HCT116 (cell line): Measurements from ENCODE around the gene NPR1. TPM values are rescaled to one million over a fixed set of nuclear protein-coding genes. Genes with fewer than 3 reads are reported as not detected.

Source experiments
- ATAC-seq: fragments of 200-7000 bp; cut with Tn5 transposase; 2 replicates; pipeline ENCODE4 v1.9.1; 2020; ENCODE audit warnings: mild to moderate bottlenecking, moderate library complexity
- BruUV-seq: library from RNA; stranded (reverse); fragments of 400-500 nt; replicated peaks from 2 replicates; lab custom pipeline; 2021; lab: Mats Ljungman, UMichigan
- CTCF ChIA-PET: fragments of 300-600 bp; sonication (Branson Sonifier 250); formaldehyde crosslinking; loops from one replicate; lab custom pipeline; 2021; ENCODE audit warnings: antibody characterized with exemption; lab: Charles Lee
- POLR2A ChIA-PET: fragments of 300-600, 350-600 bp; sonication (Branson Sonifier 250); formaldehyde crosslinking; loops from one replicate; lab custom pipeline; 2021; ENCODE audit warnings: antibody characterized with exemption; lab: Charles Lee
- RAD21 ChIA-PET, 2 experiments: fragments of 300-600 bp; sonication (Branson Sonifier 250); formaldehyde crosslinking; loops; one replicate each; lab custom pipeline; 2023; ENCODE audit warnings: low total read pairs in 2 of 2; ENCODE audit not compliant: uncharacterized antibody in 2 of 2, unreplicated experiment in 2 of 2, low non-redundant PET in 1 of 2; lab: Charles Lee
- DNase-seq: peaks from one replicate; pipeline ENCODE4 v3.0.0-alpha.2; 2010; ENCODE audit warnings: low read depth, low spot score
- H2AFZ ChIP-seq: fragments of 200-600 bp; shearing (Covaris generic), sonication (generic); 2 replicates; pipeline ENCODE4 v1.6.1; 2017; ENCODE audit warnings: low read depth, mixed run types, mixed read lengths, antibody characterized with exemption, low read length; ENCODE audit not compliant: poor library complexity, severe bottlenecking
- H3K27ac ChIP-seq: 2 replicates; pipeline ENCODE4 v1.5.1; 2012; ENCODE audit warnings: low read depth, low read length
- H3K27me3 ChIP-seq: fragments of 200-600 bp; sonication (generic); 2 replicates; pipeline ENCODE4 v1.6.1; 2016; ENCODE audit warnings: mixed run types, low read length, mixed read lengths; ENCODE audit not compliant: insufficient read depth
- H3K36me3 ChIP-seq, 2 experiments: fragments of 200-500 bp in 1 of 2; fragments of 200-600 bp in 1 of 2; sonication (Bioruptor generic) in 1 of 2; sonication (generic) in 1 of 2; 2 replicates each; pipeline versions ENCODE4 v1.5.1 to v1.6.1; 2014 to 2016; ENCODE audit warnings: low read length in 2 of 2, inconsistent platforms in 1 of 2, mixed read lengths in 1 of 2, mixed run types in 1 of 2; ENCODE audit not compliant: insufficient read depth in 2 of 2, control insufficient read depth in 1 of 2
- H3K4me1 ChIP-seq, 2 experiments: fragments of 200-600 bp in 1 of 2; sonication (generic) in 1 of 2; 2 replicates each; pipeline versions ENCODE4 v1.5.1 to v1.6.1; 2012 to 2017; ENCODE audit warnings: low read length in 2 of 2, inconsistent platforms in 1 of 2, mild to moderate bottlenecking in 1 of 2, mixed read lengths in 1 of 2, mixed run types in 1 of 2, moderate library complexity in 1 of 2; ENCODE audit not compliant: insufficient read depth in 2 of 2, control insufficient read depth in 1 of 2
- H3K4me2 ChIP-seq: fragments of 200-600 bp; sonication (generic); 2 replicates; pipeline ENCODE4 v1.6.1; 2017; ENCODE audit warnings: mixed run types, low read length, mixed read lengths
- H3K4me3 ChIP-seq, 2 experiments: fragments of 200-600 bp in 1 of 2; sonication (generic) in 1 of 2; replicated peaks in 1 of 2; 2 replicates each; pipeline ENCODE4 v1.5.1; 2011 to 2016; ENCODE audit warnings: low read length in 2 of 2, control low read depth in 1 of 2, low read depth in 1 of 2, mild to moderate bottlenecking in 1 of 2, mixed read lengths in 1 of 2, mixed run types in 1 of 2
- H3K79me2 ChIP-seq: fragments of 200-600 bp; sonication (generic); 2 replicates; pipeline ENCODE4 v1.6.1; 2017; ENCODE audit warnings: mild to moderate bottlenecking, mixed run types, low read length, moderate library complexity, mixed read lengths; ENCODE audit not compliant: insufficient read depth
- H3K9ac ChIP-seq: fragments of 200-600 bp; sonication (generic); 2 replicates; pipeline ENCODE4 v1.6.1; 2016; ENCODE audit warnings: low read length, mixed read lengths
- H3K9me2 ChIP-seq: fragments of 200-600 bp; sonication (generic), shearing (Covaris generic); 2 replicates; pipeline ENCODE4 v1.6.1; 2017; ENCODE audit warnings: mixed run types, mild to moderate bottlenecking, moderate library complexity; ENCODE audit not compliant: insufficient read depth
- H3K9me3 ChIP-seq, 2 experiments: fragments of 200-500 bp in 1 of 2; fragments of 200-600 bp in 1 of 2; sonication (Bioruptor generic) in 1 of 2; sonication (generic) in 1 of 2; 2 replicates each; pipeline ENCODE4 v1.6.1; 2014 to 2017; ENCODE audit warnings: low read length in 2 of 2, mixed read lengths in 2 of 2, inconsistent platforms in 1 of 2, low read depth in 1 of 2, mild to moderate bottlenecking in 1 of 2, mixed run types in 1 of 2, moderate library complexity in 1 of 2; ENCODE audit not compliant: control insufficient read depth in 1 of 2, insufficient read depth in 1 of 2
- H4K20me1 ChIP-seq: fragments of 200-600 bp; sonication (generic), shearing (Covaris generic); 2 replicates; pipeline ENCODE4 v1.6.1; 2017; ENCODE audit warnings: mixed run types, mild to moderate bottlenecking, moderate library complexity; ENCODE audit not compliant: insufficient read depth
- CBX3 ChIP-seq: IDR thresholded peaks from 2 replicates; pipeline ENCODE4 v1.6.1; 2012; ENCODE audit warnings: low read depth
- CEBPB ChIP-seq: IDR thresholded peaks from 2 replicates; pipeline ENCODE4 v1.6.1; 2012; ENCODE audit warnings: low read depth
- ELF1 ChIP-seq: IDR thresholded peaks from 2 replicates; pipeline ENCODE4 v1.6.1; 2012; ENCODE audit warnings: low read depth, borderline replicate concordance
- EZH2phosphoT487 ChIP-seq: fragments of 200-600 bp; IDR thresholded peaks from 2 replicates; pipeline ENCODE4 v1.6.1; 2018; ENCODE audit warnings: antibody characterized with exemption, borderline replicate concordance
- FOSL1 ChIP-seq: IDR thresholded peaks from 2 replicates; pipeline ENCODE4 v1.6.1; 2012; ENCODE audit warnings: low read depth
- POLR2A ChIP-seq: IDR thresholded peaks from 2 replicates; pipeline ENCODE4 v1.7.0; 2011; ENCODE audit warnings: borderline replicate concordance; ENCODE audit not compliant: insufficient read depth, insufficient read length; ENCODE audit errors: extremely low read depth
- POLR2AphosphoS5 ChIP-seq: IDR thresholded peaks from 2 replicates; pipeline ENCODE4 v1.6.1; 2011; ENCODE audit warnings: mild to moderate bottlenecking, low read depth, low read length, moderate library complexity
- TCF7L2 ChIP-seq: IDR thresholded peaks from 2 replicates; pipeline ENCODE4 v1.7.0; 2011; ENCODE audit warnings: borderline replicate concordance, inconsistent platforms; ENCODE audit not compliant: insufficient read depth, insufficient read length; ENCODE audit errors: extremely low read depth
- YY1 ChIP-seq: IDR thresholded peaks from 2 replicates; pipeline ENCODE4 v1.6.1; 2011; ENCODE audit warnings: low read length, low read depth, moderate library complexity, mild to moderate bottlenecking; ENCODE audit not compliant: insufficient replicate concordance; ENCODE audit errors: extremely low read depth
- ZFX ChIP-seq: fragments of 450-650 bp; IDR thresholded peaks from 2 replicates; pipeline ENCODE4 v1.6.1; 2017
- ZNF274 ChIP-seq: fragments of 200-500 bp; sonication (Bioruptor generic); IDR thresholded peaks from 2 replicates; pipeline ENCODE4 v1.6.1; 2014; ENCODE audit warnings: mild to moderate bottlenecking, low read depth, low read length, inconsistent platforms
- intact Hi-C: fragments of 100-400 bp; cut with micrococcal nuclease; formaldehyde crosslinking; loops from 2 replicates; pipeline ENCODE4 v1.10.0; 2022
- total RNA-seq: library from RNA; stranded (reverse); gene quantifications from one replicate; pipeline ENCODE4 v1.2.1, GENCODE V29; 2021; ENCODE audit not compliant: unreplicated experiment
- TF ChIP-seq, protein P1 (sequence below): IDR thresholded peaks from 2 replicates; pipeline ENCODE4 v1.6.1; 2012; ENCODE audit warnings: low read depth
- TF ChIP-seq, protein P2 (sequence below): IDR thresholded peaks from 2 replicates; pipeline ENCODE4 v1.6.1; 2012
- TF ChIP-seq, protein P3 (sequence below): IDR thresholded peaks from 2 replicates; pipeline ENCODE4 v1.6.1; 2012

The NPR1 gene
- total RNA-seq, 1 experiment from 2014 or later, result 0.07 TPM

DNA sequence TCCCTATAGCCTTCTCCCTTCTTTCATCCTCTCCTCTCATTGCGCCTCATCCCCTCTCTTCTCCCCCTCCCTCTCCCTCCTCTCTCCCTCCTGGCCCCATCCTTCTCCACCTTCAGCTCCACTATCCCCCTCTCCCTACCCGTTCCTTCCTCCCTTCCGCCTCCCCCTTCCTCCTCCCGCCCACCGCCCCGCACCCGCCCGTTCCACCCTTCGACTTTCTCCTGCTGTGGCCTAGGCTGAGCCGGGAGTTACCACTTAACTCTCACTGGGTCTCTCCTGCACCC is 1.6 kb downstream of the NPR1 start:
- POLR2A ChIA-PET, result no interaction called here
- H3K9me2 ChIP-seq, result no peaks in the 10 kb centered on the region
- H3K27ac ChIP-seq, result no peak overlapping the region
- DNase-seq (no peak), ATAC-seq (no peak)
- H3K36me3 ChIP-seq, result no peaks in the 10 kb centered on the region
- TF ChIP-seq POLR2AphosphoS5 (no peak), POLR2A (no peak), CEBPB (no peak), ZNF274 (no peak), YY1 (no peak), ELF1 (no peak), FOSL1 (no peak), EZH2phosphoT487 (no peak), CBX3 (no peak), ZFX (no peak), TCF7L2 (no peak)
- TF ChIP-seq, protein P1, sequence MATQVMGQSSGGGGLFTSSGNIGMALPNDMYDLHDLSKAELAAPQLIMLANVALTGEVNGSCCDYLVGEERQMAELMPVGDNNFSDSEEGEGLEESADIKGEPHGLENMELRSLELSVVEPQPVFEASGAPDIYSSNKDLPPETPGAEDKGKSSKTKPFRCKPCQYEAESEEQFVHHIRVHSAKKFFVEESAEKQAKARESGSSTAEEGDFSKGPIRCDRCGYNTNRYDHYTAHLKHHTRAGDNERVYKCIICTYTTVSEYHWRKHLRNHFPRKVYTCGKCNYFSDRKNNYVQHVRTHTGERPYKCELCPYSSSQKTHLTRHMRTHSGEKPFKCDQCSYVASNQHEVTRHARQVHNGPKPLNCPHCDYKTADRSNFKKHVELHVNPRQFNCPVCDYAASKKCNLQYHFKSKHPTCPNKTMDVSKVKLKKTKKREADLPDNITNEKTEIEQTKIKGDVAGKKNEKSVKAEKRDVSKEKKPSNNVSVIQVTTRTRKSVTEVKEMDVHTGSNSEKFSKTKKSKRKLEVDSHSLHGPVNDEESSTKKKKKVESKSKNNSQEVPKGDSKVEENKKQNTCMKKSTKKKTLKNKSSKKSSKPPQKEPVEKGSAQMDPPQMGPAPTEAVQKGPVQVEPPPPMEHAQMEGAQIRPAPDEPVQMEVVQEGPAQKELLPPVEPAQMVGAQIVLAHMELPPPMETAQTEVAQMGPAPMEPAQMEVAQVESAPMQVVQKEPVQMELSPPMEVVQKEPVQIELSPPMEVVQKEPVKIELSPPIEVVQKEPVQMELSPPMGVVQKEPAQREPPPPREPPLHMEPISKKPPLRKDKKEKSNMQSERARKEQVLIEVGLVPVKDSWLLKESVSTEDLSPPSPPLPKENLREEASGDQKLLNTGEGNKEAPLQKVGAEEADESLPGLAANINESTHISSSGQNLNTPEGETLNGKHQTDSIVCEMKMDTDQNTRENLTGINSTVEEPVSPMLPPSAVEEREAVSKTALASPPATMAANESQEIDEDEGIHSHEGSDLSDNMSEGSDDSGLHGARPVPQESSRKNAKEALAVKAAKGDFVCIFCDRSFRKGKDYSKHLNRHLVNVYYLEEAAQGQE, result no peak
- TF ChIP-seq, protein P2, sequence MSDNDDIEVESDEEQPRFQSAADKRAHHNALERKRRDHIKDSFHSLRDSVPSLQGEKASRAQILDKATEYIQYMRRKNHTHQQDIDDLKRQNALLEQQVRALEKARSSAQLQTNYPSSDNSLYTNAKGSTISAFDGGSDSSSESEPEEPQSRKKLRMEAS, result no peak
- TF ChIP-seq, protein P3, sequence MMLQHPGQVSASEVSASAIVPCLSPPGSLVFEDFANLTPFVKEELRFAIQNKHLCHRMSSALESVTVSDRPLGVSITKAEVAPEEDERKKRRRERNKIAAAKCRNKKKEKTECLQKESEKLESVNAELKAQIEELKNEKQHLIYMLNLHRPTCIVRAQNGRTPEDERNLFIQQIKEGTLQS, result no peak
- CTCF ChIA-PET, result no interaction called here
- intact Hi-C loops, result no loop called here
- H3K9ac ChIP-seq, result no peak overlapping the region
- peaks cover 0 to 8% of the 10 kb centered on the region in 2 experiments; a peak in 2 of 4 replicates for H3K4me1 ChIP-seq
- H3K4me2 ChIP-seq, result no peak overlapping the region
- H3K27me3 ChIP-seq, result no peaks in the 10 kb centered on the region
- H3K4me3 ChIP-seq, result no peak overlapping the region
- BruUV-seq, result no TSS peak
- RAD21 ChIA-PET, result no interaction called here
- H3K79me2 ChIP-seq, result no peaks in the 10 kb centered on the region
- H2AFZ ChIP-seq, result no peak overlapping the region
- no peaks in the 10 kb centered on the region for H3K9me3 ChIP-seq
- H4K20me1 ChIP-seq, result no peaks in the 10 kb centered on the region
